GM18858 (cell line): Measurements from ENCODE around the gene SERGEF.

Source experiments
- ATAC-seq: cut with Tn5 transposase; IDR thresholded peaks from one replicate; pipeline ENCODE4 v1.9.1; 2021; ENCODE audit not compliant: unreplicated experiment

The SERGEF gene

DNA sequence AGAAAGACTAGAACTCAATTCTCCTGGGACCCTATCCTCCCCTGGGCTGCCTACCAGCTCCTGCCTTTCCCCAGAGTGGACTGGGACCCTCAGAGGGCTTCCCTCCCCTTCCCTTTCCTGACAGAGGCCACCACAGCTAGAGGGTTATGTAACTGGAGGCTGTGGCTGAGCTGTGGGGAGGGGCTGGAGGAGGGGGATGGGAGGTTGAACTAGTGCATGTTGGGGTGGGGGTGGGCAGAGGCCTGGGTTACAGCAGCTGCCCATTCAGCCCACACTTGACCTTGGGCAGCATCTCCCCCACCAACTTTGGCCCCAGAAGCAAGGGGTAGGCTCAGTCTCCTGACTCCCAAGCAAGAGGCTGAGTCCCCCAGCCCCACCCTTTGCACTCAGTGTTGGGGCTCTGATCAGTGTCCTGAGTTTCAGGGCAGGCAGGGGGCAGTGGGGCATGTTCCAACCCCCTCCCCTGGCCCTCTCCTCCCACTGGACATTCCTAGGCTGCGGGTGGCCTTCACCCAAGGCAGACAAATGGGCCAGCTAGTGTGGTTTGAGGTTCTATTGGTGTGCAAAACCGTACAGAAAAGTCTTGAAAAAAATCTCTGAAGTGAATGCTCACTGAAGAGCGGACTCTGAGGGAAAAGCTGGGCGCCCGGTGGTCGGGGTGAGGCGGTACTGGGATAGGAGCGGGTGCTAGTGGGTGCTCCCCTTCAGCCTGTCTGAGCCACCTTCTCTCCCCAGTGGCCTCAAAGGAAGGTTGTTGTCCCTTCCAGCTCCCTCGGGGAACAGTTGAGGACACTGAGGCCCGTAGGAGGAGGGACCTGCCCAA lies 274.5 kb downstream of the SERGEF start:
- ATAC-seq = no peak
